NCI-H146 treated with DMSO at 0.1 percent for 48 hours (cell line): ENCODE data around the gene WNT8B.

Source experiments
- DNase-seq: peaks from one replicate; lab custom pipeline; 2025; ENCODE audit not compliant: unreplicated experiment; lab: John Stamatoyannopoulos, UW

Gene WNT8B, protein sequence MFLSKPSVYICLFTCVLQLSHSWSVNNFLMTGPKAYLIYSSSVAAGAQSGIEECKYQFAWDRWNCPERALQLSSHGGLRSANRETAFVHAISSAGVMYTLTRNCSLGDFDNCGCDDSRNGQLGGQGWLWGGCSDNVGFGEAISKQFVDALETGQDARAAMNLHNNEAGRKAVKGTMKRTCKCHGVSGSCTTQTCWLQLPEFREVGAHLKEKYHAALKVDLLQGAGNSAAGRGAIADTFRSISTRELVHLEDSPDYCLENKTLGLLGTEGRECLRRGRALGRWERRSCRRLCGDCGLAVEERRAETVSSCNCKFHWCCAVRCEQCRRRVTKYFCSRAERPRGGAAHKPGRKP

GRCh38 chr10:100462709-100463108, at the start of gene WNT8B:
Gene WNT8B, plus strand, starts transcription at chr10:100463009. Its CDS starts 160 bp downstream, at chr10:100463169.
- DNase-seq = no peak

GRCh38 chr10:100413173-100413572, 49.6 kb upstream of the WNT8B start:
- DNase-seq = no peak

GRCh38 chr10:100419911-100420449, 42.8 kb upstream of the WNT8B start:
- DNase-seq = no peak

DNA sequence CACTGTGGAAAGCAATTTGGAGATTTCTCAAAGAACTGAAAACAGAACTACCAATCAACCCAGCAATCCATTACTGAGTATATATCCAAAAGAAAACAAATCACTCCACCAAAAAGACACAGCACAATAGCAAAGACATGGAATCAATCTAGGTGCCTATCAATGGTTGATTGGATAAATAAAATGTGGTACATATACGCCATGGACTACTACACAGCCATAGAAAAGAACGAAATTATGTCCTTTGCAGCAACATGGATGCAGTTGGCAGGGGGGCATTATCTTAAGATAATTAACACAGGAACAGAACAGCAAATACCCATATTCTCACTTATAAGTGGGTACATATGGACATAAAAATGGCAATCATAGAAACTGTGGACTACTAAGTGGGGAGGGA, 35.4 kb upstream of the WNT8B start:
- no peak for DNase-seq

- peak; percentile 95 for DNase-seq
Observed at GRCh38 chr10:100433253-100434240, 29.3 kb upstream of the WNT8B start.

- DNase-seq = no peak
Observed at GRCh38 chr10:100436255-100436654, 26.6 kb upstream of the WNT8B start.

DNA sequence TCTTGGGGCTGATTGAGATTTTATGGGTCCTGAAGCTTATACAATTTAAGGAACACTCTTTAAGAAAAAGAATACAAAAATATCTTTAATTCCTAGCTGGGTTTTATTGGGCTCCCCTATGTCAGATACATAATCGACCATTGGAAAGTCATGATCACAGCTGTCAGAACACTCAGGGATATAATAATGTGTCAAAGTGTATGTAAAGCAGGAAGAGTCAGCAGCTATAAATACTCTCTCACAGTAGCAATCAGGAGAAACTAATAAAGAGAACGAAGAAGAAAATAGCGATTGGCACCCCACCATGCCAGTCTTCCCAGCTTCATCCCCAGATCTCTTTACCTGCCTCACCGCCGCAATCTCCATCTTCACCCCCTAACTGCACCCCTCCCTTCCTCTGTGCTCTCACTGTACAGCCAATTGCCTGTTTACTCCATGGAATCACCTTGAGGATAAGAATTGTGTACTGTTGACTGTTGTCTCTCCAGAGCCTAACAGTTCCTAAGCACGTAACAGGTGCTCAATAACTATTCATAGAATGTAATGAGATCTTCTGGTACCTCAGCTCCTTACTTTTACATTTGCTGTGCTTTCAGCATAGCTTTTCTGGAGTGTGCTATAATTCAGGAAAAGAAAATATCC, 24.0 kb upstream of the WNT8B start:
- DNase-seq = no peak

DNA sequence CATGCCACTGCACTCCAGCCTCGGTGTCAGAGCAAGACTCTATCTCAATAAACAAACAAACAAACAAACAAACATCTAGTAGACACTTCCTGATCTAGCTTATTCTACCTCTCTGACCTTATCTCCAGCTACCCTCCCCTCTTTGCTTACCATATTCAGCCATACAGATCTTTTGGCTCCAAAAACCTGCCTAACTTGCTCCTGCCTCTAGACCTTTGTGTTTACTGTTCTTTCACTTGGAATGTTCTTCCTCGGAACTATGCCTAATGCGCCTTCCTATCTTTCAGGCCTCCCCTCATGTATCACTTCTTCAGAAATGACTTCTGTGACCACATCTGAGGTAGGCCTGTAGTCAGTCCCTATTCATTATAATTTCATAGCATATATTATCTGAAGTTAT, 20.3 kb upstream of the WNT8B start:
- DNase-seq = no peak

DNA sequence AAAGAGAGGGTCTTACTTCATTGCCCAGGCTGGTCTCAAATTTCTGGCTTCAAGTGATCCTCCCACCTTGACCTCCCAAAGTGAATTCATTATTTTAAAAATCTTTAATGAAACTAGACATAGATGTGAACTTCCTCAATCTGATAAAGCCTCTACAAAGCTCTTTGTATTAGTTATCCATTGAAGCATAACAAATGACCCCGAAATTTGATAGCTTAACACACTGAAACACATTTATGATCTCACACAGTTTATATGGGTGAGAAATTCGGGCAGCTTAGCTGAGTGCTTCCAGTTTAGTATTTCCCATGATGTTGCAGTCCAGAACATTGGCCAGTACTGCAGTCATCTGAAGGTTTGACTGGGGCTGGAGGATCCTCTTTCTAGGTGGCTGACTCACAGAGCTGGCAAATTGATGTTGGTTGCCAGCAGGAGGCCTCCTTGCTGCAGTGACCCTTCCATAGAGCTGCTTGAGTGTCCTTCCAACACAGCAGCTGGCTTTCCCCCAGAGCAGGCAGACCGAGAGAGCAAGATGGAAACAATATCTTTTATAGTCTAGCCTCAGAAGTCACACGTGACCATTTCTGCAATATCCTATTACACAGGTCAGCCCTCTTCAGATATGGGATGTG, 16.6 kb upstream of the WNT8B start:
- DNase-seq = peak; percentile 4

GRCh38 chr10:100447663-100448062, 15.1 kb upstream of the WNT8B start:
- no peak for DNase-seq

- DNase-seq = no peak
Observed at GRCh38 chr10:100448951-100449350, 13.9 kb upstream of the WNT8B start.

DNA sequence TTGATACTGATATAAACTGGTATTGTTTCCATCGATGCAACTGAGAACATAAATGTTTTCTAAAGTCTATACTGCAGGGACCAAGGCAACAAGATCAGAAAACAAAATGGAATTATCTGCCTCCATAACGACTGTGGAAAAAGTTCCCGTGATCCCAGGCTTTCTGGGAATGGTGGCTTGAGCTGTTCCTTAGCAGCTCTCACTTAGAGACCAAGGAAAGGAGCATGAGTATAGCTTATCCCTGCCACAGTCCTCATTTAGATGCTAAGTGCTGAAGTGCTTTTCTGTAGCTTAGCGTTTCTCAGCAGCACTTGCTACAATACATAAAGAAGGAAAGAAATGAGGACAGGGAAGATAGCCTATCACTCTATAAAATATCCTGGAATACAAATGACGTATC, 5.5 kb downstream of the WNT8B start:
- no peak for DNase-seq

DNA sequence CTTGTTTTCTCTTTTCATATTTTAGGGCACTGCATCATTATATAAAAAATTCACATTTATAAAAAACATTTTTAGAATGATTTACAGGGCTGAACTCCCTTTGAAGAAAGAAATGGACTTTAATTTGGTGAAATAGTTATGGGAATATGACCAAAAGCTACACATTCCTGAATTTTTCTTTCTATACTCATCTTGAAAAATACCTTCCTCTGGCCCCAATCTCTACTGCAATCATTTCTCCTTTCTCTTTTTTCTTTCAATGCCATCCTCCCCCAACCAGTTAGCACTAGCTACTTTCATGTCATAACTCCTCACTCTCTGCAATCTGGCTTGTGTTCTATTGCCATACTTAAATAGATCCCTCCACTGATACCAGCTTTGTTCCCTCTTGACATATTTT, 6.2 kb downstream of the WNT8B start:
- DNase-seq = no peak

DNA sequence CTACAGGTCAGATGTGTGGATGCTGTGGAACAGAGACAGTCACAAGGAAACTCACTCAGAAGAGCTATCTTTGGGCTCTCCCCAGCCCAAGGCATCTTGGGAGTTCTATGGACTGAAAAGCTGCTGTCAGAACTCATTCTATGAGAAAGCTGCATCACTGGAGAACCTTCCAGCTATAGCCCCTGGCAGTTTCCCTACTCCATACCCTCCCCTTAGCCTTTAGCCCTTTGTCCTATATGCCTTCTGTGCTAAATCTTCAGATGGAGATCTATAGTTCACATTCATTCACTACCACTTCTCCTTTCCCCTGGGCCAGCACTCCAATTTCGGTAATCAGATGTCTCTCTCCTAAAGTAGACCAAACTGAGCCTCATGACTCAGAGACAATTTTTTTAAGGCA, 6.9 kb downstream of the WNT8B start:
- no peak for DNase-seq

GRCh38 chr10:100470367-100470766, 7.6 kb downstream of the WNT8B start:
- no peak for DNase-seq

DNA sequence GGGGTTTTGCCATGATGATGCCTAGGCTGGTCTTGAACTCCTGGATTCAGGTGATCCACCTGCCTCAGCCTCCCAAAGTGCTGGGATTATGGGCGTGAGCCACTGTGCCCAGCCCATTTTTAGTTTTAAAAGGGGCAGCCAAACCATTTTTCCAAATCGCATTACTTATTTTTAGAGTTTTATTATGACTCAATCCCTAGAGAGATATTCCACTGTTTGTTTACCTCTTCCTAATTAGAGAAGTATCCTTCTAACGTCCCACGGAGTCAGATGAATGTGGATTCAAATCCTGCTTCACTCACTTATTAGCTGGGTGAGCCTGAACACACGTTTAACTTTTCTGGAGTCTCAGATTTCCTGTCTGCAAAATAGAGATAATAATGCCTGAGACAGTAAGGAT, 15.2 kb downstream of the WNT8B start:
- no peak for DNase-seq

GRCh38 chr10:100479037-100479436, 16.2 kb downstream of the WNT8B start:
- no peak for DNase-seq

GRCh38 chr10:100480002-100480401, 17.2 kb downstream of the WNT8B start:
- no peak for DNase-seq

GRCh38 chr10:100481462-100482081, 18.8 kb downstream of the WNT8B start:
- DNase-seq = peak; percentile 81

GRCh38 chr10:100482181-100482833, 19.5 kb downstream of the WNT8B start:
- DNase-seq = peak; percentile 66
